SW 1271 (cell line): Measurements from ENCODE around the gene PACSIN1.

Experiments
- DNase-seq, 2 experiments: peaks; one replicate each; lab custom pipeline; 2025; lab: John Stamatoyannopoulos, UW

Gene PACSIN1

GRCh38 chr6:34562350-34562749, 96.5 kb downstream of the PACSIN1 start:
- DNase-seq = no peak

DNA sequence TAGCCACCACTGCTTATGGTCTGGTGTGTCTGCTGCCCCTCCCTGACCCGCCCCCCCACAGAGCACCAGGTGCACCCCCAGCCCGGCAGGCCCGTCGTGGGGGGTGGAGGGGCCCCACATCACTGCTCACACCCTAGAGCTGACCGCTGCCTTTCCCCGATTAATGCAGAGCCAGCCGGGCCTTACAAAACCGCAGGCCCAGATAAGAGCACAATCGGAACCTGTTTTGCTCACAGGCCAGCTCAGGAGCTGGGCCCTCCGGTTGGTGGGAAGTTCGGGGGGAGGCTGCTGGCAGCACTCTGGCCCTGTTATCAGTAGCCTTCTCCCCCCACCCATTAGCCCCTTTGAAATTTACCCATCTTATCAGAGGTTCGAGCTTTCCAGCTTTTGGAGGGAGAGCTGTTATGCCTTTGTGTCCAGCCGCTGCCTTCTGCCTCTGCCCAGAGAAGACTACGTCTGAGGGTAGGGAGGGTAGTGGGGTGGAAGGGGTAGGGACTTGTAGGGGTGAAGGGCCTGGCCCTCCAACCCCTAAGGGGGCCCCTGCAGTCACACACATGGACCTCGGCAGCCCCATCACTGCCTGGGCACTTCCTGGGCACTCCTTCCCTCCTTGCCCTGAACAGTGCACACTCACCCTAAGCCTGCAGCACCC, 97.1 kb downstream of the PACSIN1 start:
- no peak for DNase-seq

DNA sequence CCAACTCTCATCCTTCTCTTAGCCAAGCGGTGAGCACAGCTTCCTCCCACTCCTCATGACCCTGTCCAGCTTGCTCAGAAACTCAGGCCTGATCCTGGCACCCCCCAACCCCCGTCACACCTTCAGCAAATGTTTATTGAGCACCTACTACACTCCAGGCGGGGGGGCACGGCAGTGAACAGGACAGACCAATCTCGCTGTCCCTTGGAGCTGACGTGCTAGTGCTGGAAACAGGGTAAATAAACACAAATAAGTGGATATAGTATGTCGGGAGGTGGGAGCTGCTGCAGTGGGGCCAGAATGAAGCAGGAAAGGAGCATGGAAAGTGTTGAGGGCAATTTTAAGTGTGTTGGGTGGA, 97.6 kb downstream of the PACSIN1 start:
- DNase-seq = no peak

- DNase-seq = no peak
Observed at GRCh38 chr6:34564181-34564580, 98.3 kb downstream of the PACSIN1 start.

- DNase-seq = no peak
Observed at GRCh38 chr6:34565722-34566137, 99.9 kb downstream of the PACSIN1 start.

- DNase-seq = no peak
Observed at GRCh38 chr6:34566830-34567546, 101.1 kb downstream of the PACSIN1 start.

DNA sequence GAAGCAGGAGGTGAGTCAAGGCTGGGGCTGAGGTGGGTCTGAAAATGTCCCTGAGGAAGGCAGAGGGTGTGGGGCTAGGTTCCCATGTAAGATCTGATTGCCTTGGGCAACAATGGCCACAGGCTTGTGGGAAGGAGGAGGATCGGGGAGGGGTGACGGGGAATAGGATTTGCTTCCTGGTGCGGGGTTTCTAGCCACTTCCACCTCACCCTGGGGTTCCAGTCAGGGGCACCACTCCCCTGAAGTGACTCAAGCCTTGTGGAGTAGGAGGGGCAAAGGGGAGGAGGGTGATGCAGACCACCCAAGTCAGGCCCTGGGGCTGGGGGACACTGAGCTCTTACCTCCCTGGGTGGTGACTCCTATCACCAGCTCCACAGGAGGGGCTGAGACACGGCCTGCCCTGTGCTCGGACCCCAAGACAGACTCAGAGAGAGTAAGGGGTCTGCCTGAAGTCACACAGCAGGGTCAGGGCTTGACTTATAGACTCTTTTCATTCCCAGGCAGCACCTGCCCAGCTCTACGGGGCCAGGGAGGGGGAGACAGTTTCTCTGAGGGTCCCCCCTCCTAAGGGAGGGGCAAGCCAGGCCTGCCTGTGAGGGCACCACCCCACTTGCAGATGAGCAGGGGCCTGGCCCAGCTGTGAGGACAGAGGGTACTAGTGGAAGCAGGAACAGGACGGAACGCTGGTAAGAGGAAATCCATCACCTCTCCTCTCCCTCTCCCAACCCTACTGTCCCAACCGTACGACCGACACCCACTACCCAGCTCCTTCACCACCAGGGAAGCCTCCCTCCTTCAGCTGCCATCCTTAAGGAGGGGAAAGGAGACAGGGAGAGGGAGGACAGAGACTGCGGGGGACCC, 102.7 kb downstream of the PACSIN1 start:
- no peak for DNase-seq

DNA sequence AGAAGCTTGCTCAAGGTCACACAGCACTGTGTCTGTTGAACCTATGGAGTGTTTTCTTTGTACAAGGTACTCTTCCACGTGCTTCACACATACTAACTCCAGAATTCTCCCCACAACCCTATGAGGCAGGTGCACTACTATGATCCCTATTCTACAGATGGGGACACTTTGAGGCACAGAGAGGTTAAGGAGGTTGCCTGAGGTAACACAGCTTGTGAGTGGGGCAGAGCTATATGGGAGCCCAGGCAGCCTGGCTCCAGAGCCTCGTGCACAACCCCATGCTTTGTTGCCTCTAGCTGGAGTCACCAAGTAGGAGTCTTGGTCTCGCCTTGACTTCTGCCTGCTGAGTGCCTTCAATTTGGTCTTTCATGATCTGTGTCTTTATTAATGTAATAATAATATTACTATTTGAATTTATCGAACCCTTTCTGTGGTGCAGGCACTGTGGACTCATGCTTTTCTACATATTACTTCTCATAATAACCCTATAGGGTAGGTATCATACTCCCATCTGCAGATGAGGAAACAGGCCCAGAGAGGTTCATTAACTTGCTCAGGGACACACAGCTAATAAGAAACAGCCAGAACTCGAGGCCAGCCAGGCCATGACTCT, 103.6 kb downstream of the PACSIN1 start:
- no peak for DNase-seq

GRCh38 chr6:34570066-34570833, 104.4 kb downstream of the PACSIN1 start:
- no peak for DNase-seq

- no peak for DNase-seq
Observed at GRCh38 chr6:34571388-34571787, 105.5 kb downstream of the PACSIN1 start.

- no peak for DNase-seq
Observed at GRCh38 chr6:34572021-34572420, 106.1 kb downstream of the PACSIN1 start.

GRCh38 chr6:34572585-34572984, 106.7 kb downstream of the PACSIN1 start:
- DNase-seq = no peak

GRCh38 chr6:34573567-34574183, 107.8 kb downstream of the PACSIN1 start:
- no peak for DNase-seq

GRCh38 chr6:34574647-34575293, 108.9 kb downstream of the PACSIN1 start:
- no peak for DNase-seq

- DNase-seq = no peak
Observed at GRCh38 chr6:34575326-34575725, 109.5 kb downstream of the PACSIN1 start.

DNA sequence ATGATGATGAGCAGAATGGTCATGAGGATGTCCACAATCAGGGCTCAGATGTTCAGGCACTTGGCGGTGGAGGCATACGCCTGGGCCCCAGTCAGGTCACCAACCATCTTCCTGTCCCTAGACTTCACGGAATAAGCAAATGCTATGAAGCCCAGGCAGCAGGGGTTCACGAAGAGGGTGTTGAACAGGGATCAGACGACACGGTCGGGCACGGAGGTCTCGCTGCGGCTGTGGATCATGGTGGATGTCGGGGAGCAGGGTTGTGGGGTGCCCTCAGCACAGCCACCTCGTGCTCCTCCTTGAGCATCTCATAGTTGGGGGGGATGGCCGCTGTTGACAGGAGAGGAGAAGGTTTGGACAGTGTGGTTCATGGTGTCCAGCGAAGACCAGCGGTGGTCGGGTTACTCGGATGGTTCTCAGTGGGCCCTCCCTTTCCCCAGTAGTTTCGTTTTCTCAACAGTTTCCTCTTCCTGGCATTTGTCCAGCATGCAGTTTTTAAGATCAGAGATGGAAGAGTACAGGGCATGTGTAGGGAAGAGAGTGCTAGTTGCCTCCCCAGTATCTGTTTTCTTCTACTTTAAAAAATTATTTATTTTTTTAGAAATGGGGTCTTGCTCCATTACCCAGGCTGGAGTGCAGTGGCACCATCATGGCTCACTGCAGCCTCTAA, 110.5 kb downstream of the PACSIN1 start:
- DNase-seq = no peak

GRCh38 chr6:34578445-34579262, 112.8 kb downstream of the PACSIN1 start:
- no peak for DNase-seq

- no peak for DNase-seq
Observed at GRCh38 chr6:34580707-34581560, 115.1 kb downstream of the PACSIN1 start.
